Midbrain (tissue), 1 donor: ENCODE results near the gene CD38.
A peak's percentile ranks its signal among the peaks of the same experiment; 100 is the strongest.

Experiments
- DNase-seq: peaks from one replicate; lab custom pipeline; 2025; lab: John Stamatoyannopoulos, UW

Gene CD38

DNA sequence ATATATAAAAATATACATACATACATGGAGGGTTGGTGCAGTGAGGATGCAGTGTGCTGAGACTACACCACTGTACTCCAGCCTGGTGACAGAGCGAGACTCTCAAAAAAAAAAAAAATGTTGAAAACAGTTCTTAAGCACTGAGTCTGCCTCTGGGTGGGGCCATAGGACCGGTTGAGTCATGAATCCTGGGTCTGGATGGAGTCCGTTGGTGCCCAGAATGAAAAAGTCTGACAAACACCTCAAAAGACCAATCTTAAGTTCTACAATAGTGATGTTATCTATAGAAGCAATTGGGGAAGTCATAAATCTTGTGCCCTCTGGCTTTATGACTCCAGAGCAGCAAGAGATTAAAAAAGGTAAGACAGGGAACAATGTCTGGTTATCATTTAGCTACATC, 90.0 kb downstream of the CD38 start:
- no peak for DNase-seq

DNA sequence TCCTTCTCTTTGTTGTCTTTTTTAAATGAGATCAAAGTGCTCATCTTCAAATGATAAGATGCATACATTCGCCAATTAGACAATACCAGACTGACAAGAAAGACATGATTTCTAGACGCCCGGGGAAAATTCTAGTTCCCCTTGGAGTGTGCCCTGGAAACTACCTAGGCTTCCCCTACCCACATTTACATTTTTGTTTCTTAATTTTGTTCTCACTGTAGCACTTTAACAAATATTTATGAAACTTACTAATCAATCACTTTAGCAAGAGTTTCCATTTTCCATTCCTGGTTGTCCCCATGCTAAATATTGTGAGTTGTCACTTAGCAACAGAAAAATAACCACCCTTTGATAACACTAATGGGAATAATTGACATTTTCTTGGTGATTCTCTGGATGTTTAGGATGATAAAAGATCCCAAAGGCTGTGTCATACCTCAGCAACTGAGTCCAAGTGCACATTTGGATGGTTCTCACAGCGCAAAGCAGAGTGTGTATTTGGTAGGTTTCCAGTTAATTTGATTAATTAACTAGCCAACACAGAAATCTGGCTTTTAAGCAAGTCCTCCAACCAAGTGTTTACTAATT, 90.8 kb downstream of the CD38 start:
- no peak for DNase-seq

DNA sequence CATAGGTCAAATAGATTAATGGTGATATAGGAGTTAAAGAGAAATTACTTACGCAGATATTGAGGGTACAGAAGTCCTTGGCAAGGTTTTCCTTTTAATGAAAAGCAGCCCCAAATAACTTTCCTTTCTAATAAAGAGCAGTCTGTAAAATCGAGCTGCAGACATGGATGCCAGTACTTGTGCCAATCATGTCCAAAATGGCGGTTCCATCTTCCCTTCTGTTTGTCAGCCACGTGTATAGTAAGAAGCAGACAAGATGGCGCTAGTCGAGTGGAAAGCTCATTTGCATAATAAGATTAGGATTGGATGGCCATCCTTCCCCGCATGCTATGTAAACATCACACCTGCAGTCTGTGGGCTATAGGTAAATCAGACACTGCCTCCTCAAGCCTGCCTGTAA, 92.0 kb downstream of the CD38 start:
- DNase-seq: no peak

DNA sequence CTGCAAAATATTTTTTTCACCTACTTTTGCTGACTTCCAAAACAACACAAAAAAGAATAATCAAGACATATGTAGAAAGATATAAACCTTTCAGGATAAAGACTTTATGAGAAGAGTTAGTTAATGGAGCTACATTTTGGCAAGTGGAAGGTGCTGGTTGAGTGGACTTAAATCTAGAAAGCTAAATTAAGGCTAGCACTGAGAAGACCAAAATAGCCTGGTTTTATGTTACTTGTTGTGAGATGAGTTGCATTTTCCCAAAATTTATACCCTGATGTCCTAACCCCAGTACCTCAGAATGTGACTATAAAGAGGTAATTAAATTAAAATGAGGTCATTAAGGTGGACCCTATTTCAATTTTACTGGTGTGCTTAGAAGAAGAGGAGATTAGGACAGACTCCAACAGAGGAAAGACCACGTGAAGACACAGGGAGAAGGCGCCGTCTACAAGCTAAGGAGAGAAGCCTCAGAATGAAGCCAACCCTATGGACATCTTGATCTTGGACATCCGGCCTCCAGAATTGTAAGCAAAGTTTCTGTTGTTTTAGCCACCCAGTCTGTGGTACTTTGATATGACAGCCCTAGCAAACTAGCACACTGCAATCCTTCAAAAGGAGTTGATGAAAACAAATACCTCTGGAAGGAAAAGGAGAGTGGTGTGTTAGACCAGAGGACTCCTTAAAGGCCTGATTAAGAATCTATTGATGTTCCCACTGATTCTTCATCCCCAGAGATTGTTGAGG, 93.0 kb downstream of the CD38 start:
- DNase-seq: no peak

DNA sequence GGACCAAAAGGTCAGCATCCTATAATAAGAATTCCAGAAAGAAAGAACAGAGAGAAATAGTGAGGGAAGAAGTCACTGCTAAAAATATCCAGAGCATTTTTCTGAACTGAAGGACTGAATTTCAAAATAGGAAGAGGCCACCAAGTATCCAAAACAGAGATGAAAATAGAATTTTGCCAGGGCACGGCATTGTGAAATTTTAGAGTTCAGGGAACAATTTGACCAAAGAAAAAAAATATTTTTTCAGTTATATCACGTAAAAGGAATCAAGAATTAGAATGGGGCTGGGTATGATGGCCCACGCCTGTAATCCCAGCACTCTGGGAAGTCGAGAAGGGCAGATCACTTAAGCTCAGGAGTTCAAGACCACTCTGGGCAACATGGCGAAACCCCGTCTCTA, 95.0 kb downstream of the CD38 start:
- no peak for DNase-seq

DNA sequence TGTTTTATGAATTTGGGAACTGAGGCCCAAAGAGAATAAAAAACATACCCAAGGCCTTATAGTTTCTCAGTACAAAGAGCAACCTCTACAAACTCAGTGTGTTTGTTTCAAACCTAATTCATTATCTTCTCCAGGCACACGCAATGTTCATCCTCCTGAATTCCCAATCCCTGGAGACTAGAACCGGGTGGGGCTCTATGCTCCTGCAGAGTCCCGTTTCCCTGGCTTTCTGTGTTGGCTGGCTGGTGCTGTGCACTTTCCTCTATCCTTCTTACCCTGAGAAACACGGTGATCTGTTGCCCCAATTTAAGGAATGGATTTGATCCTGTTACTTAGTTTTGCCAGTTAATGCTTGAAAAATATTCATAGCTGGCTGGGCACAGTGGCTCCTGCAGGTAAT, 96.5 kb downstream of the CD38 start:
- DNase-seq: no peak

DNA sequence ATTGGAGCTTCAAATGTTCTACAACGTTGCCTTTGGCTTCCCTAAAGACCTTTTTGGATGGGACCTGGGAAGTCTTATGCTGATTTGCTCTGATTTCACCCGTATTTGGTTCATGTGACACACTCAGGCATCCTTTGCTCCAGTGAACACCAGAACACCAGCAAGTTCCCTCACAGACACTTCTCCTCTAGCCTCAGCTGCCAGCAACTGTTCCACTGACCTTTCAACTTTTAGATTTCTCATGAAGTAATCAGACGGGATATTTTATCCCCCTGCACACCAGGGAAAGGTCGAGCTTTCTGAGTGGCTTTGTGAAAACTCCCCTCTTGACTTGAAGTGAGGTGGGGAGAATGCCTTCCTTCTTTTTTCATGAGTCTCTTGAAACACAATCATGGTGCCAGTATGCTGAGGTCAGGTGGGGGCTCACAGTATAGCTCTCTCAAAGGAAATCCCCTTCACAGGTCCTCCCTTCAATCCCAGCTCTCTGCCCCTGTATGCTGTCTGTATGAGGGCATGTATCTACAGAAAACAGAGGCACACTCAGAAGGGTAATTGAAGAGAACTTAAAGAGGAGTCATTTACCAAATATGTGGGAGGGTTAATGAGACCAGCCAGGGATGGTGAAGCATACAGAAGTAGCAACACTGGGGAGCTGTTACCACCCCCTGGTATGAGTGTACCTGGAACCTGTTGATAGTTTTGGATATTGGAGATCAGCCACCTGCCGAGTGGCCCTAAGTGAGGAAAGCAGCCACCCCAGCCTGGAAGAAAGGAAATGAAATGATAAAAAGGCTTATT, 97.7 kb downstream of the CD38 start:
- DNase-seq: no peak

DNA sequence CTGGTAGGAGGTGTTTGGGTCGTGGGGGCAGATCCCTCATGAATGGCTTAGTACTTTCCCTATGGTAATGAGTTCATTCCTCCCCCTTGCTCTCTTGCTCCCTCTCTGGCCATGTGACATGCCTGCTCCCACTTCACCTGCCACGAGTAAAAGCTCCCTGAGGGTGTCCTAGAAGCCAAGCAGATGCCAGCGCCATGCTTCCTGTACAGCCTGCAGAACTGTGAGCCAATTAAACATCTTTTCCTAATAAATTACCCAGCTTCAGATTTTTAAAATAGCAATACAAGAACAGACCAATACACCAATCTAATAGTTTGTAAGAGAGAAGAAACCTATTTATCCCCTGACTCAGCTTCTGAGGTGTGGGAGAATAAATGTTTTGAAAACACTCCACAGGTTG, 99.9 kb downstream of the CD38 start:
- no peak for DNase-seq

DNA sequence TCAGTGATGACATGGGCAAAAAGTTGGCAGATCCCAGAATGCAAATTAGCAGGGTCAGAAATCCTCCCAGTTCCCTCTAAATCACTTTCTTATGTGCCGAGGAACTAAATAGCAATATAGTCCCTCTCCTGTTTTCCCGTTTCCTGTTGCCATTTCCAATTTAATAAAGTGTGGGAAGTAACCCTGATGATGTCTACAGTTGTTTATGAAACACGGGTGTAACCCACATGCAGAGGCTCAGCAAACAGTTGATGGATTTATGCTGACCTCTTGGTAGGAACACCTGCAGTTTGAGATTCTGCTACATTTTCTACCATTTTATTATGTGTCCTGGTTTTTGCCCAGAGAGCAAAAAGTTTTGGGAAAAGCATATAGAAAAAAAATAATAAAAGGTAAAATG, 103.7 kb downstream of the CD38 start:
- DNase-seq: no peak

DNA sequence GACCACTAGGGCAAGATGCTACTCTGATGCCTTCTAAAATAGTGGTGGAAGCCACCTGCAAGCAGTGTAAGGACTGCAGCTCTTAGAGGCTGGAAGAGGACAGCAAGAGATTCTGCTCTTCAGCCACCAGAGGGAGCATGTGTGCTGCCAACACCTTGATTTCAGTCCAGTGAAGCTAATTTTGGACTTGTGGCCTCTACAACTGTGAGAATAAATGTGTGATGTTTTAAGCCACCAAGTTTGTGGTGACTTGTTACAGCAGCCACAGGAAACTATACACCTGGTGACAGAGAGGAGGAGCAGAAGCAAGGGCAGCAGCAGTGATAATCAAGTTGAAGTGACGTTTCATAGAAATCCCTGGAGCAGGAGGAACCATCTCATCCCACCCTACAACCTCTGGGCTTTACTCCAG, 104.6 kb downstream of the CD38 start:
- DNase-seq: peak; percentile 60

DNA sequence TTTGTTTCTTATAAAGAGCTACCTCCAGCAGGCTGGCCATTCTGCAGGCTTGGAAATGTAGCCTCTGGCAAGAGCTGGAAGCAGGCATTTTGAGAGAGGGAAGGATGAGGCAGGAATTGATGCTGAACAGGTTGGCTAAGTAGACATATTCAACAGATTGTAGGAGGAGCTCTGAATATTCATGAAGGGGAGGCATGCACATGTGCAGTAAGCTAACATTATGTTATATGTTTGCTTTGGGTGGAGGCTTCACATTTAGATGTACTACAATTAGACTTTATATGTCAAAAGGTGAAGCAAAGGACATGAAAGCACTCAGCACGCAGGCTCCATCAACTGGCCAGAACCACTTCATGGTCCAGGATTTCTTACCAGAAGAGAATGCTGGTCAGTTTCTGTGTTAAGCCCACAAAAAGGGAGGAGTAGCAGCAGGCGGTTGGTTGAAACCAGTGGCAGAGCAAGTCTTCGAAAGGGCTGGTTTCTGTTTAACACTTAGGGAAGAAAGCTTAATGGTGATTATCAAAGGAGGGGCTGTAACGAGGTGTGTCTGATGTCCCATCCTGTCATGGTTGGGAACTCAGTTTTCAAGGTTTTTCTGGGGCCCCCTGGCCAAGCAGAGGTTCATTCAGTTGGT, 105.6 kb downstream of the CD38 start:
- no peak for DNase-seq

DNA sequence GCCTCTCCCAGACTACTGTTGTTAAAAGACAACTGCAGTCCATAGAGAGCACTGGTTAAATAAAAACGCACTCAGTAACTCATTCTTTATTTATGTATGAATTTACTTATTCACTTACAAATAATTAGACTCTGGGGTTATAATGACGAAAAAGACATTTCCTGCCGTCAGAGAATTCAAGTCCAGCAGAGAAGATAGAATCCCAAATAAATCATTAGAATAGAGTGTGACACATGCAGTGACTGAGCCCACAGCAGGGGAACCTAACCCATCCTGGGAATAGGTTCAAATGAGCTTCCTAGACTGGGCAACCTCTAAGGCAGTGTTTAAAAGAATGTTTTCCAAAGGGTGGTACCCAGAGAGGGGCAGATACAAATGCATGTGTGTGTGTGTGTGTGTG, 106.5 kb downstream of the CD38 start:
- DNase-seq: no peak

DNA sequence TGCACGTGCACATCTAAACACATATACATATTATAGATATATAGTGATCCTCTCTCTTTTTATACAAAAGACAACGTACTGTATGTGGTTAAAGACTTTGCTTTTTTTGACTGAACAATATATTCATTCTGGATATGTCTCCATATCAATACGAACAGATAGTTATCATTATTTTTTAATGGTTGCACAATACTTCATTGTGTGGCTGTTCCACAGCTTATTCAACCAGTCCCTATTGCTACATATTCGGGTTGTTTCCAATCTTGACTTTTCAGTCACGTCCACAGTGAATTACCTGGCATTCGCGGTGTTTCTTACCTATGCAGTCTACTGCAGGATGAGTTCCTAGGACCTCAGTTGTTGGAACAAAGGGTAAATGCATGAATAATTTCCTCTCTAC, 107.3 kb downstream of the CD38 start:
- no peak for DNase-seq

DNA sequence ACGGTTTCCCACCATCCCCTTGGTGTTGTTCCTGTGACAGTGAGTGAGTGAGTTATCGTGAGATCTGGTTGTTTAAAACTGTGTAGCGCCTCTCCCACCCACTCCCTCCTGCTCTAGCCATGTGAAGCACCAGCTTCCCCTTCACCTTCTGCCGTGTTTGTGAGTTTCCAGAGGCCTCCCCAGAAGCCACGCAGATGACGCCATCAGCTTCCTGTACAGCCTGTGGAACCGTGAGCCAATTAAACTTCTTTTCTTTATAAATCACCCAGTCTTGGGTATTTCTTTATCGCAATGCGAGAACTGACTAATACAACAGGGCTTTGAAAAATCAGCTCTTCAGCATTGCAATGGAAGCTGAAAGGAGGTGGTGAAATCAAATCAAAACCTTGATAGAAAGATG, 110.4 kb downstream of the CD38 start:
- DNase-seq: no peak

DNA sequence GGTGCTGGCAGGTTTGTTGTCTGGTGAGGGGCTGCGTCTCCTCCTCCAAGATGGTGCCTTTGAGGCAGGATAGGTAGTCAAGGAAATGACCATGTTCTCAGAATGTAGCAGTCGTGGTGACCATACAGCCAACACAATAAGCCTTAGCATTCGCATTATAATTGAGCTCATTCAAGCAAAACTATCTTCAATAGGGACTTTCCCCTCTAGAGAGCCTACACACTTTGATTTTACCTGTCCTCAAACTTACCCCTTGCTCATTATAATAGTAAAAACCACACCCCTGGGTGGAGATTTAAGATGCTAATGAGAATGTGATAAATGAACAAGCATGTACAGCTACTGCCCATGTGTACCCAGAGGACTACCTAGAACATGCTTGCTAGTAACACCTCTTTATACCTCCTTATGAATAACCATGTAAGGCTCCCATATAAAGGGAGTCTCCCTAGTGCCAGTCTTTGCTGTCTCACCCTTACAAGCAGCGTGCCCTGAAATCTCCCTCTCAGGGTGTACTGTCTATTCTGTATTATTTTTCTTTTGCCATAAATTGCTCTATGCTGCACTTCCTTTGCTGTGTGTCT, 112.2 kb downstream of the CD38 start:
- DNase-seq: no peak

DNA sequence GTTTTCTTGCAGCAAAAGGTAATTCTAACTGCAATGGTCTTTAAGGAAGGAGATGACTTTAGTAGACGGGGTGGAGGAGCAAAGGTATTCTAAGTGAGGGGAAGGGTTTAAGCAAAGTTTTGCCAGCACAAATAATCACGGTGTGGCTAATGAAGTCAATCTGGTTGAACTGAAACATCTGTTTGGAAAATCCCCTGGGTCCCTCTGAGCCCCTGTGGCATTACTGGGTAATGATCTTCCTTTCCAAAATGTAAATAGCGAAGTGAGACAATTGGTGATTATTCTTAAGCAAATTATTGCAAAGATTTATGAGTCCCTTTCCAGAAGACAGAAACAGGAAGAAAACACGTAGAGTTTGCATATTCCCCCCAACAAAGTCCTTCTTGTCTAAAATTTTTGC, 113.2 kb downstream of the CD38 start:
- no peak for DNase-seq

DNA sequence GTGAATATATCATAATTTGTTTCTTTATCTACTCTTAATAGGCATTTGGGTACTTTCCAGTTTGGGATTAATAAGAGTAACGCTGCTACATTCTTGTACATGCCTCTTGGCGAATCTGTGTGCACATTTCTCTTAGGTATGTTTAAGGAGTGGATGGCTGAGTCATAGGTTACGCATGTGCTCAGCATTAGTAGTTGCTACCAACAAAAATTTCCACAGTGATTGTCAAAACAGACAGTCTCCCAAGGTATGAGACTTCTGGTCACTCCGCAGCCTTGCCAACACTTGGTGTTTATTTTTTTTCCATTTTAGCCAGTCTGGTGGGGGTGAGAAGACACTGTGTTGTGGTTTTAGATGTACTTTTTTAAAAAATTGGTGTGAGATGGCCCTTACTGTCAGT, 115.8 kb downstream of the CD38 start:
- DNase-seq: no peak

DNA sequence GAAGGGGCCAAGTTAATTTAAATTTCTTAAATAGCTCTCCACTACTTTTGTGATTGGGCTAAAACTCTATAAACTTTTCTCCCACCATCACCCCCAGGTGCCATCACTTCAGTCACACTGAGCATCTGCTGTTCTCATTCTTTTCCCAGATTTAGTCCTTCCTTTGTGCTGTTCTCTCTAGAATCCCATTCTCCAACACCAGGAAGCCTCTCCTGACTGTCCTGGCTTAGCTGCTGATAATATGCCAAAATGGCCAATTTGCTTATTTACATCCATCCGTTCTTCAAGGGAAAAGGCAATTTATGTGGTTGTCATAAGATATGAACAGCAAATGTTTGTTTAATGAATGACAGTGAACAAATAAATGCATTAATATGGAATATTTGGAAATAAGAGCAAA, 116.3 kb downstream of the CD38 start:
- DNase-seq: no peak

DNA sequence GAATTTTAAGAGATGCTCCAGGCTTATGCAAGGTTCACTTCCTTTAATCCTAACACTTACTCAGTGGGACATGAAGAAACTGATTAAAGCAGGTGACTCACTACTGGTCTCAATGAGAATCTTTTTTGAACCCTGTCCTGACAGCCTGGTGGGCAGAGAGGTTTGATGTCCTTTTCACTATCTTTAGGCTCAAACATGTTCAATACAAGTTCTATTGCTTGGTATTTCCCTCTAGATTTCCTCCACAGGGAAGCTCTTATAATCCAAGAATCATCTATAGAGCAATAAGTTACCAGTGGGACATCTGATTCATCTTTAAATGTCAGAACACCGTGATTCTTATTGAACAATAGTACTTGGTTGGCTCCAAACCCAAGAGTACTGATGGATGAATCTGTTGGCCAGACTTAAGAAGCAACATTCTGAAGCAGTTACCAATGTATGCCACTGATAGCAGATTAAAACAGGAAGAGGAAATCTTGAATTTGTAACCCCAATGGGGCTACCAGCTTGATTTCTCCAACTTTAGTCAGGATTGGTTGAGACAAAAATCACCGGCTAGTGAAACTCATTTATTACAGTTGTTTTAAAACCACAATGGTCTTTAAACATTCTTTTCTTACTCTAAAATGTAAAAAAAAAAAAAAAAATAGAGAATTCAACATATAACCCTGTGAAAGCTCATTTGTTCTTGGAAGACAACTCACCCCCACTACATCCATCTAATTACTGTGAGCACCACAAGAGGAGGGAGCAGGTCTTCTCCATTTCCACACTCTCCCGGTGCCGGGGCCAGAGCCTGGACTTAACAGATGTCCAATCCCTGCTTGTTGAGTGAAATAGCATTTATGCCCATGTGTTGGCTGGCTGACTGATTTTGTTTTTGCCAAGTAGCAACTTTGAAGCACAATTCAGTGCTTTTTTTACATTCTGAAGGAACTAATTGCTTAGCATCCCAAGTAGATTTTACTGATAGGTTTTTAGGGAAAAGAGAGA, 117.1 kb downstream of the CD38 start:
- no peak for DNase-seq

DNA sequence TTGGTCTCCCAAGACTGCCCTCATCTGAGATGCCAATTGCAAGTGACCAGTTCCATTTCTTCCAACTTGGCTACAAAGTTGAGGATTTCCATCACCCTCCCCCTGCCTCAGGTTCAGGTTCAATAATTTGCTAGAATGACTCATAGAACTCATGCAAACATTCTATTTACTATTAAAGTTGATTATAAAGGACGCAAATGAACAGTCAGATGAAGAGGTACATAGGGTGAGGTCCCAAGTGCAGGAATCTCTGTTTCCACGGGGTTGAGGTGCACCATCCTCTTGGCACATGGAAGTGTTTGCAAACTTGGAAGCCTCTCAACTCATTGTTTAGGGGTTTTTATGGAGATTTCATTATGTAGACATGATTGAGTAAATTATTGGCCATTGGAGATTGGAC, 119.4 kb downstream of the CD38 start:
- DNase-seq: no peak

DNA sequence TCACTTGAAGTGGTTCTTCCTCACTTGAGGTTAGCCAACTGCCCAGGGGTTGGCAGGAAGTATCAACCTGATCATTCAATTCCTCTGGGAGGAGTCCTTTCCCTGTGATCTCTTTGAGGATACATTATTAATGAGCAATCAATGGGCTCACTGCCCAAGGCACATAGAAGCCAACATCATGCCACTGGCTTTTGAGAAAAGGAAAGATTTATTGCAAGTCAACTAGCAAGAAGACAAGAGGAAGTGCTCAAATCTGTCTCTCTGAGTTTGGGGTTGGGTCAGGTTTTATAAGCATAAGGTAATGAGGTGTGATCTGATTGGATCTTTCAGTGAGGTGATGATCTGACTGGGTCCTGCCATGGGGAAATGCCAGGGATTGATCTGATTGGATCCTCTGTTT, 120.8 kb downstream of the CD38 start:
- no peak for DNase-seq
